SJCRH30 (cell line): ENCODE results near the gene STARD10. TPM values are rescaled to one million over a fixed set of nuclear protein-coding genes. Genes with fewer than 3 reads are reported as not detected.
A peak's percentile ranks its signal among the peaks of the same experiment; 100 is the strongest.

Experiments used
- DNase-seq, 2 experiments: peaks; one replicate each; pipeline ENCODE4 v3.0.0-alpha.2; 2015 to 2020
- H3K27ac ChIP-seq: fragments of 250-450 bp; sonication (Bioruptor Pico); 2 replicates; pipeline ENCODE4 v1.5.1; 2020; ENCODE audit warnings: mild to moderate bottlenecking, moderate library complexity
- H3K27me3 ChIP-seq: fragments of 250-450 bp; sonication (Bioruptor Pico); 2 replicates; pipeline ENCODE4 v1.5.1; 2020; ENCODE audit warnings: mild to moderate bottlenecking, moderate library complexity
- H3K36me3 ChIP-seq: fragments of 250-450 bp; sonication (Bioruptor Pico); 2 replicates; pipeline ENCODE4 v1.5.1; 2020; ENCODE audit warnings: mild to moderate bottlenecking, moderate library complexity
- H3K4me1 ChIP-seq: fragments of 250-450 bp; sonication (Bioruptor Pico); 2 replicates; pipeline ENCODE4 v1.5.1; 2020; ENCODE audit warnings: mild to moderate bottlenecking, moderate library complexity
- H3K4me3 ChIP-seq: fragments of 250-450 bp; sonication (Bioruptor Pico); 2 replicates; pipeline ENCODE4 v1.5.1; 2020; ENCODE audit warnings: mild to moderate bottlenecking, moderate library complexity
- H3K9me3 ChIP-seq: fragments of 250-450 bp; sonication (Bioruptor Pico); replicated peaks from 2 replicates; pipeline ENCODE4 v1.5.1; 2020; ENCODE audit warnings: mild to moderate bottlenecking, moderate library complexity
- total RNA-seq: library from RNA; depleted of rRNA; stranded (reverse); fragments of >200 nt; shearing (Covaris generic); gene quantifications from 2 replicates; pipeline ENCODE4 v1.2.3, GENCODE V29; 2014

STARD10 gene
- total RNA-seq, 1 experiment from 2014 or later: 10.3 TPM

GRCh38 chr11:72736452-72737069, 57.3 kb downstream of the STARD10 start:
- no peak overlapping the region for H3K27ac ChIP-seq
- peaks cover 4% of the 10 kb centered on the region; the same call in 1 of the 2 replicates for H3K4me1 ChIP-seq
- no peaks in the 10 kb centered on the region for H3K9me3 ChIP-seq
- no peaks in the 10 kb centered on the region for H3K36me3 ChIP-seq
- no peaks in the 10 kb centered on the region for H3K27me3 ChIP-seq
- DNase-seq: peak; percentile 35 to 49
- no peak overlapping the region for H3K4me3 ChIP-seq

GRCh38 chr11:72735495-72736027, 58.3 kb downstream of the STARD10 start:
- H3K4me1 ChIP-seq: peaks cover 4% of the 10 kb centered on the region; the same call in 1 of the 2 replicates
- H3K36me3 ChIP-seq: no peaks in the 10 kb centered on the region
- H3K9me3 ChIP-seq: no peaks in the 10 kb centered on the region
- no peaks in the 10 kb centered on the region for H3K27me3 ChIP-seq
- H3K4me3 ChIP-seq: no peak overlapping the region
- no peak for DNase-seq
- no peak overlapping the region for H3K27ac ChIP-seq

GRCh38 chr11:72732329-72732728, 61.5 kb downstream of the STARD10 start:
- Histone ChIP-seq H3K27ac (no peak overlapping the region), H3K4me1 (peaks cover 4% of the 10 kb centered on the region; the same call in 1 of the 2 replicates), H3K4me3 (no peak overlapping the region), H3K36me3 (no peaks in the 10 kb centered on the region), H3K27me3 (no peaks in the 10 kb centered on the region), H3K9me3 (no peaks in the 10 kb centered on the region)
- DNase-seq: no peak

- Histone ChIP-seq H3K27ac (no peak overlapping the region), H3K4me1 (no peaks in the 10 kb centered on the region; the same call in 1 of the 2 replicates), H3K9me3 (no peaks in the 10 kb centered on the region), H3K36me3 (no peaks in the 10 kb centered on the region), H3K27me3 (no peaks in the 10 kb centered on the region), H3K4me3 (no peak overlapping the region)
- DNase-seq: no peak
Measured at GRCh38 chr11:72730737-72731136, 63.1 kb downstream of the STARD10 start.

GRCh38 chr11:72730243-72730642, 63.6 kb downstream of the STARD10 start:
- Histone ChIP-seq H3K27ac (no peak overlapping the region), H3K27me3 (no peaks in the 10 kb centered on the region), H3K9me3 (no peaks in the 10 kb centered on the region), H3K4me1 (peaks cover 3% of the 10 kb centered on the region), H3K36me3 (no peaks in the 10 kb centered on the region), H3K4me3 (no peak overlapping the region)
- DNase-seq: no peak

GRCh38 chr11:72727521-72727920, 66.3 kb downstream of the STARD10 start:
- Histone ChIP-seq H3K9me3 (no peaks in the 10 kb centered on the region), H3K36me3 (no peaks in the 10 kb centered on the region)

GRCh38 chr11:72726266-72727220, 67.3 kb downstream of the STARD10 start:
- Histone ChIP-seq H3K27ac (no peak overlapping the region), H3K4me1 (peaks cover 3% of the 10 kb centered on the region), H3K27me3 (no peaks in the 10 kb centered on the region), H3K9me3 (no peaks in the 10 kb centered on the region), H3K4me3 (peak overlapping the region; percentile 20), H3K36me3 (no peaks in the 10 kb centered on the region)
- DNase-seq: peak; percentile 45 to 48

More at GRCh38 chr11:72727521-72727920, 66.3 kb downstream of the STARD10 start:
- DNase-seq: no peak
- H3K4me3 ChIP-seq: no peak overlapping the region
- no peaks in the 10 kb centered on the region for H3K27me3 ChIP-seq
- no peak overlapping the region for H3K27ac ChIP-seq
- peaks cover 3% of the 10 kb centered on the region for H3K4me1 ChIP-seq

GRCh38 chr11:72725724-72726028, 68.2 kb downstream of the STARD10 start:
- no peaks in the 10 kb centered on the region for H3K27me3 ChIP-seq
- H3K9me3 ChIP-seq: no peaks in the 10 kb centered on the region
- no peak for DNase-seq
- no peak overlapping the region for H3K27ac ChIP-seq
- peaks cover 7% of the 10 kb centered on the region for H3K4me1 ChIP-seq
- H3K36me3 ChIP-seq: no peaks in the 10 kb centered on the region
- H3K4me3 ChIP-seq: no peak overlapping the region

- H3K4me1 ChIP-seq: peaks cover 7% of the 10 kb centered on the region
- no peak overlapping the region for H3K27ac ChIP-seq
- no peaks in the 10 kb centered on the region for H3K27me3 ChIP-seq
- H3K4me3 ChIP-seq: no peak overlapping the region
- peak; percentile 68 to 91 for DNase-seq
- no peaks in the 10 kb centered on the region for H3K36me3 ChIP-seq
- H3K9me3 ChIP-seq: no peaks in the 10 kb centered on the region
Measured at GRCh38 chr11:72724851-72725723, 68.8 kb downstream of the STARD10 start.

GRCh38 chr11:72724021-72724551, 69.8 kb downstream of the STARD10 start:
- Histone ChIP-seq H3K9me3 (no peaks in the 10 kb centered on the region), H3K27me3 (no peaks in the 10 kb centered on the region), H3K4me1 (peaks cover 7% of the 10 kb centered on the region), H3K4me3 (no peak overlapping the region), H3K36me3 (no peaks in the 10 kb centered on the region), H3K27ac (no peak overlapping the region)
- no peak for DNase-seq

- Histone ChIP-seq H3K27me3 (no peaks in the 10 kb centered on the region), H3K9me3 (no peaks in the 10 kb centered on the region), H3K4me3 (no peak overlapping the region), H3K36me3 (no peaks in the 10 kb centered on the region), H3K27ac (no peak overlapping the region), H3K4me1 (peaks cover 7% of the 10 kb centered on the region)
- DNase-seq: no peak
Measured at GRCh38 chr11:72723508-72723907, 70.3 kb downstream of the STARD10 start.

GRCh38 chr11:72722050-72722748, 71.6 kb downstream of the STARD10 start:
- peaks cover 7% of the 10 kb centered on the region for H3K4me1 ChIP-seq
- H3K36me3 ChIP-seq: no peaks in the 10 kb centered on the region
- H3K27ac ChIP-seq: peak overlapping the region; percentile 47
- no peaks in the 10 kb centered on the region for H3K9me3 ChIP-seq
- no peaks in the 10 kb centered on the region for H3K27me3 ChIP-seq
- peak overlapping the region; percentile 61 for H3K4me3 ChIP-seq
- peak; percentile 85 to 91 for DNase-seq

- Histone ChIP-seq H3K27me3 (no peaks in the 10 kb centered on the region), H3K4me1 (peaks cover 7% of the 10 kb centered on the region), H3K27ac (peak overlapping the region; percentile 47), H3K36me3 (no peaks in the 10 kb centered on the region), H3K9me3 (no peaks in the 10 kb centered on the region), H3K4me3 (peak overlapping the region; percentile 61)
- DNase-seq: peak; percentile 15 to 32
Measured at GRCh38 chr11:72721689-72722049, 72.2 kb downstream of the STARD10 start.

GRCh38 chr11:72721276-72721675, 72.6 kb downstream of the STARD10 start:
- peaks cover 7% of the 10 kb centered on the region for H3K4me1 ChIP-seq
- H3K4me3 ChIP-seq: peak overlapping the region; percentile 61
- H3K27me3 ChIP-seq: no peaks in the 10 kb centered on the region
- no peak for DNase-seq
- no peaks in the 10 kb centered on the region for H3K9me3 ChIP-seq
- H3K36me3 ChIP-seq: no peaks in the 10 kb centered on the region
- peak overlapping the region; percentile 47 for H3K27ac ChIP-seq
